Endometrium (tissue), 2 donors: ENCODE results near the gene MDM2.

Experiments
- FAIRE-seq: peaks from 2 replicates; lab custom pipeline; 2012; peaks lifted over from hg19 to GRCh38; lab: Jason Lieb, UNC
- donor health status: control.
- donor health status: control.

Gene MDM2

DNA sequence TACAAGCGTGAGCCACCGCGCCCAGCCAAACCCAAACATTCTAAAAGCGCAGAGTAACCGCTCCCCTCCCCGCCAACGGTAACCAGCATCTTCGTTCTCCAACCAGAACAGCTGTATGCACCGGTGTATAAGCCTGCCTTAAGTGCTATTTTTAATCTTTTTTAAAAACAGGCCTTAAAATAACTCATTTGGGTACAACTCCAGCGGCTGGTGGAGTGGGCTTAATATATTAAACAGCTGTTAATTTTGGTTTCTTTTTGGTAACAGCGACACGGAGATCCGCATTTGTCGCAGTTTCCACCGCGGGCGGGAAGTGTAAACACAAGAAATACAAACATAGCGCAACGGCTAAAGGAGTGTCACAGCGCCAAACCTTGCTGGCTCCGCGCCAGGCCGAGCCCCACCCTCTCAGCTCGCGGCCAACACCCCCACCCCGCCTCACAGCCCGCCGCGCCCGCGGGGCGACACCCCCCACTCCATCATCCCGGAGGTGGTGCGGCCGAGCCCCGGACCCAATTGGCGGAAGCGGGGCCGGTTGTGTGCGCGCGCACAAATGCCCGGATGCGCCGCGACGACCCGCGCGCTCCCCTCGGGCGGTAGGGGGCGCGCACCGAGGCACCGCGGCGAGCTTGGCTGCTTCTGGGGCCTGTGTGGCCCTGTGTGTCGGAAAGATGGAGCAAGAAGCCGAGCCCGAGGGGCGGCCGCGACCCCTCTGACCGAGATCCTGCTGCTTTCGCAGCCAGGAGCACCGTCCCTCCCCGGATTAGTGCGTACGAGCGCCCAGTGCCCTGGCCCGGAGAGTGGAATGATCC lies at the start of gene MDM2:
MDM2 (plus strand) TSS at position 602 of the 812 bp plus-strand sequence. CDS start 301 bp downstream, outside the sequence.
- no peak for FAIRE-seq

DNA sequence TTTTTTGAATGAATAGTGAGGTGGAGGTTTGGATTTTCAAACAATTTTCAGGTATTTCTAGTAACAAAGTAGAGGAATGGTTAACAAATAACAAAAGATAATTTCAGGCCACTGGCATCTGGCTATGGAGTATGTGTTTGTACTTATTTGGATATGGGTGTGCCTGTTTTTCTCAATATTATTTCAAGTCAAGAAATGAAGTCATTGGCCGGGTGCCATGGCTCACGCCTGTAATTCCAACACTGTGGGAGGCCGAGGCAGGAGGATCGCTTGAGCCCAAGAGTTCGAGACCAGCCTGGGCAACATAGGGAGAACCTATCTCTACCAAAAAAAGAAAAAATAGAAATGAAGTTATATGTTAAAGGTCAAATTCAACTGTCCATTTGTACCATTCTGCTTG lies 48.1 kb upstream of the MDM2 start:
- FAIRE-seq = no peak

DNA sequence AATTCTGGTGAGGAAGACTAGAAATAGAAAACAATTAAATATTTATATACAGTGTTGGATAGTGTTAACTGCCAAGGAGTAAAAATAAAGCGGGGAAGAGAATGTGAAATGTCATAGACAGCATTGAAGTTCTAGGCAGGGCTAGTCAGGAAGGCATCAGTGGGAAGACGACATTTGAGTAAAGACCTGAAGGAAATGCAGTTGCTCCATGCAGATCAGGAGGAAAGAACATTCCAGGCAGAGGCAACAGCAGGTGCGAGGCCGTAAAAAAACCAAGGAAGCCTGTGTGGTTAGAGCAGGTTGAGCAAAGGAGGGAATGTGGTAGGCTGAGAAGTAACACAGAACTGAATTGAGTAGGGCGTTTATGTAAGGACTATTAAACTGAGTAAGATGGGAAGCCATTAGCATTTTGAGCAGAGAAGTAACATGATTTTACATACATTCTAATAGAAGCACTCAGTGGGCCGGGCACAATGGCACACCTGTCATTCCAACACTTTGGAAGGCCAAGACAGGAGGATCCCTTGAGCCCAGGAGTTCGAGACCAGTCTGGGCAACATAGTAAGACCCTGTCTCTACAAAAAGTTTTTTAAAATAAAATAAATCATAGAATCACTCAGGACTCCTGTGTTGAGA lies 47.1 kb upstream of the MDM2 start:
- no peak for FAIRE-seq

DNA sequence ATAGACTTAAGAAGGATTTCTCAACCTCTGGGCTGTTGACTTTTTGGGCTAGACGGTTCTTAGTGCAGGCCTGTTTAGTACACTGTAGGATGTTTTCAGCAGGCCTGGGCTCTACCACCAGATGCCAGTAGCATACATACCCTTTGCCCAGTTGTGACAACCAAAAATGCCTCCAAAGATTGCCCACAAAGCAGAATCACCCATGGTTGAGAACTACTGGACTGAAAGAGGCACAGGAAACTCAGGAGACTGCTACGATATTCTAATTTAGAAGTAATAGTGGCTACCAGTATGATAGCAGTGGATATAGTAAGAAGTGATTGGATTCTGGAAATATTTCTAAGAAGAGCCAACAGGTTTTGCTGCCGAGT lies 46.5 kb upstream of the MDM2 start:
- no peak for FAIRE-seq

DNA sequence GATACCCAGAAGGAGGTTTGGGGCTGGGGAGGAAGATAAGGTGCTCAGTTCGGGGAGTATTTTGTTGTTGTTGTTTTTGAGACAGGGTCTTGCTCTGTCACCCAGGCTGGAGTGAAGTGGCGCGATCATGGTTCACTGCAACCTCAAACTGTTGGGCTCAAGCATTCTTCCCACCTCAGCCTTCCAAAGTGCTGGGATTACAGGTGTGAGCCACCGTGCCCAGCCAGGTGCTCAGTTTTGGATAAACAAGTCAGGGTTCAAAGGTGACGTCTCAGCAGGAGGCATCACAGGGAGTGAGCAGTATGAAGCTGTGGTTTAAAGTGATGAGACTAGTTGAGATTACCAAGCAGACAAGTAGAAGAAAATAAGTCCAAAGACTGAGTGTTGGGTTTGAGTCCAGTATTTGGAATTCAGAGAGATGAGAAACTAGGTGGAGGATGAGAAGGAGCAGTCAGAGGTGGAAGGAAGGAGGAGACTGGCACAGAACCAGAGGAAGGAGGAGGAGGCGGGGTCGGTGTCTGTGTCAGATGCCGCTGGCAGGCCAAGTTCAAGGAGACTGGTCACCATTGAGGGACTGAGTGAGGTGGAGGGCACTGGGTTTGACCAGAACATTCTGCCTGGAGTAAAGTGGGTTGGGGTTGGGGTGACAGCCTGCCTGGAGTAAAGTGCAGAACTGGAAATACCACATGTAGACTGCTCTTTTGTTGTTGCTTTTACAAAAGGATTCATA lies 45.9 kb upstream of the MDM2 start:
- no peak for FAIRE-seq

DNA sequence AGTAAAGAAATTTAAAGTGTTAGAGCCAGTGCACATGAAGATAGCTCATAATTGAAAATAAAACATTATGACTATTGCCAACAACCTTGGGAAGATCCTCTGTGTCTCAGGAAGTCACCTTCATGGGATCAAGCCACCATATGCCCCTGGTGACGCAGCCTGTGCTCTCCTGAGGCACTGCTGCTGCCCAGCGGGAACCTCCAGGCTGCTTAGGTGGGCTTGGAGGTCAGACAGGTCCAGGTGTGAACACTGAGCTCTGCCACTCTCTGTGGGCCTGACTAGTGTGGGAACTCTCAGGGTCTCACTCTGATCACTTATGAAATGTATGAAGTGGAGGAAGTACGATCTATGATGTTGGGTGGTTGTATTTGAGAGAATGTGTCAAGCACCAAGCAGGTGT lies 45.3 kb upstream of the MDM2 start:
- FAIRE-seq = no peak

DNA sequence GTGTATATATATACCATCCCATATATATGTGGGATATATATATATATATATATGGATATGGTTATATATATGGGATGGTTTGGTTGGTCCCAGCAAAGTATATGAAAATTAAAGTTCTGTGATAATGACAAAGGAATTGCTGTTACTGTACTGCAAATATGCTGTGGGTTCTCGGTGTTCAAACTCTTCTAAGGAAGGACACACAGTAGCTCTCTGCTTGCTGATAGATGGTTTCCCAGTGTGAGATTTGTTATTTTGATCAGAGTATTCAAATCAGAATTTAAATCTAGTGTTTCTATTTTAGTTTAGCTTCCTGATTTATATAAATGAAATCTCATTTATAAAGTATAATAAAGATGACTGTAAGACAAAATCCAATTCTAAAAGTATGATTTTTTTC lies 42.3 kb upstream of the MDM2 start:
- no peak for FAIRE-seq

DNA sequence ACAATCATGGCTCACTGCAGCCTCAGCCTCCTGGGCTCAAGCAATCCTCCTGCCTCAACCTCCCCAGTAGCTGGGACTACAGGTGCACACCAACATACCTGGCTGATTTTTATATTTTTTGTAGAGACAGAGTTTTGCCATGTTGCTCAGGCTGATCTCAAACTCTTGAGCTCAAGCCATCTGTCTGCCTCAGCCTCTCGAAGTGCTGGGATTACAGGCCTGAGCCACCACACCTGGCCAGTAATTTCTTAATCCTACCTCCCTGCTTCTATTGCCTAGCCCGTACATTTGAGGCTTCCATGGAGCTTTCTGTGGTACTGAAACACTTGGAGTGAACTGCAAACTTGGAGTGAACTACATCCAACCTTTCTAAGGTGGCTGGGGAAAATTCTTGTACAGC lies 41.3 kb upstream of the MDM2 start:
- FAIRE-seq = no peak

DNA sequence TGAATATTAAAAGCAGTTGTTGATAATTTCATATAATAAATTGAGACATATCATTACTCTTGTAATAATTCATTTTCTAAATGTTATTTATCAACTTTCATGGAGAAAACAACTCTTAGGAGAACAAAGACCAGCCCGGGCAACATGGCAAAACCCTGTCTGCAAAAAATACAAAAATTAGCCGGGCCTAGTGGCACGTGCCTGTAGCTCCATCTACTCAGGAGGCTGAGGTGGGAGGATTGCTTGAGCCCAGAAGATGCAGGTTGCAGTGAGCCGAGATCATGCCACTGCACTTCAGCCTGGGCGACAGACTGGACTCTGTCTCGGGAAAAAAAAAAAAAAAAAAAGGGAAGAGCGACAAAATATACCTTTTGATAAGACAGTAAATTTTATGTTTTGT lies 40.8 kb upstream of the MDM2 start:
- no peak for FAIRE-seq

DNA sequence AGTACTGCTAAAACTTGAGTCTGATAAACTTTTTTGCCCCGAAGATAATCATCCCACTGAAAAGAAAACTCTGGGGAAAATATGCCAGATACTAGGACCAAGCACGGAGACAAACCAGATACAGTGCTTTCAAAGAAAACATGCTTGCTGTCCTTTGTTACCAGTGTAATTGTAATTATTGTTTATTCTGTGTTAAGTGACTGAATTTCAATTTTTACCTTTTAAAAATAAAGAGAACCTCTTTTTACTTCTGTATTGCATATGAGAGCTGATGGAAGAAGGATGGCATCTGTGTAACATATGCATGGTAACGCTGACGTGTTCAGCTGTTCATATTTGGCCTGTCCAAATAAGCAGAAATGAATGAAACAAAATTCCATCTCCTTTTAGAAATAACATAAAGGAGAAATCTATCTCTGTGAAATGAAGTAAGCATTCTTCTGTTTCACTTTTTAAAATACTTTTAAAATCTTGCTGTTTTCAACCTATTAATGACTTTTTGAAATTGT lies 39.5 kb upstream of the MDM2 start:
- FAIRE-seq = no peak

DNA sequence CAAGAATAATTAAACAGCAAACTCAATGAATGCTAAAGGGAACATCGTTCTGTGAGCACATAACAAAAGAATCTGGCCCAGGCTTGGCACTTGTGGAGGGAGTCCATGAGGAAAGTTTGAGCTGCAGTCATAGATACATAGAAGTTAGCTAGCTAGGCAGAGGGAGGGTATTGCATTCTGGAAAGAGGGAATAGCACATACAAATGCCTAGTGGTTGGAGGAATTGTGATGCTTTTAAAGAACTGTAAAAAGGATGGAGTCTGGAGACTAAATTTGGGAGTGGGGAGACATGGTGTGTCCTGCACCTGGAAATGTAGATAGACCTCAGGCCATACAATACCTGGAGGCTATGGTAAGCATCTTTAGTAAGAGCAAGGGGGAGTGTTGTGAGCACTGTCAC lies 38.0 kb upstream of the MDM2 start:
- FAIRE-seq = no peak

DNA sequence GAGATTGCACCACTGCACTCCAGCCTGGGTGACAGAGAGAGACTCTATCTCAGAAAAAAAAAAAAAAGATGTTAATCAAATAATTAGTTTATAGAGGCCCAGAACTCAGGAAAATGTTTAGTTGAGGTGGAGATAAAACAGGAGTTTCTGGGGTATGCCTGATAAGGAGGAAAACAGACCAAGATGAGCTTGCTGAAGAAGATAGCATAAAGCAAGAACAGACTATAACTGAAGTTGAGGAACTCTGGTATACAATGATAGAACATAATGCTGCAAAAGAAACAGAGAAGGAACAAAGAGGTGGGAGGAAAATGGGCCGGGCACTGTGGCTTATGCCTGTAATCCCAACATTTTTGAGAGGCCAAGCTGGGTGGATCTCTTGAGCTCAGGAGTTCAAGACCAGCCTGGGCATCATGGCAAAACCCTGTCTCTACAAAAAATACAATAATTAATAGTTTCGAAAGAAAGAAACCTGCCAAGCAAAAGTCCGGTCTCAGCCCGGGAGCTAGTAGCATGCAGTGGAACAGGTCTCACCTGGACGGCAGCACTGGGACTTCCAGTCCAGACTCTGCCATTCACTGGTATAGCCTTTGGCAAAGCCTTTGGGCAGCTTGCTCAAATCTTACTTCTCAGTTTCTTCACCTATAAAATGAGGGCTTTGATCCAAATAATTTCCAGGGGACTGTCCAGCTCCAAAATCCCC lies 36.6 kb upstream of the MDM2 start:
- no peak for FAIRE-seq

DNA sequence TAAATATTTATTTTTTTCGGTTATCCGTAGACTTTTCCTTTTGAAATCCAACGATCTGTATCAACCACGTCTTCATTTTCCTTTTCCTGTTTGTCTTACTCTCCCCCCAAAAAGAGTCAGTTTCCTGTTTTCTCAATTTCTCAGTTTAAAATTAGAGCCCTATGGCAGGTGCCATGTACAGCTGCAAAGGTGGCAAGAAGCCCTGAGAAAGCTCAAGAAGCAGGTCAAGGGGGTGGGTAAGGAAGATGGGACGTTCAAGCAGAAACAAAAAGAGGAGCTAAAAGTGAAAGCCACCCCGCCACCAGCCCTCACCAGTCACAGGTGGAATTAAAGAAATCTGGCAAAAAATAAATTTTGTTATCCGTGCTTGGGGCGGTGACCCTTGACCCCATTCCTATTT lies 35.3 kb upstream of the MDM2 start:
- FAIRE-seq = no peak

DNA sequence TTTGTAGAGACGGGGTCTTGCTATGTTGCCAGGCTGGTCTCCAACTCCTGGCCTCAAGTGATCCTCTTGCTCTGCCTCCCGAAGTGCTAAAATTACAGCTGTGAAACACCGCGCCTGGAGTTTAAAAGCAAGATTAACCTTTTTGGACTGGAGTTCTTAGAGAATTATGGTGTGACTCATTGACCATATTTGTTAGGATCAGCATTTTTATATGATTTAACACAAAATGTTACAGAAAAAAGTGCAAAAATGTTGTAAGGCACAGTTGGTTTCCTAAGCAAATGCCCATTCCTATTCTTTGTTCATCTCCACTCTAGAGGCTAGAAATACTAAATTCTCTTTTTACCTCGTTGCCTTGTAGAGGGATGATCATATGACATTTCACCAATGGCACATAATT lies 34.4 kb upstream of the MDM2 start:
- no peak for FAIRE-seq

DNA sequence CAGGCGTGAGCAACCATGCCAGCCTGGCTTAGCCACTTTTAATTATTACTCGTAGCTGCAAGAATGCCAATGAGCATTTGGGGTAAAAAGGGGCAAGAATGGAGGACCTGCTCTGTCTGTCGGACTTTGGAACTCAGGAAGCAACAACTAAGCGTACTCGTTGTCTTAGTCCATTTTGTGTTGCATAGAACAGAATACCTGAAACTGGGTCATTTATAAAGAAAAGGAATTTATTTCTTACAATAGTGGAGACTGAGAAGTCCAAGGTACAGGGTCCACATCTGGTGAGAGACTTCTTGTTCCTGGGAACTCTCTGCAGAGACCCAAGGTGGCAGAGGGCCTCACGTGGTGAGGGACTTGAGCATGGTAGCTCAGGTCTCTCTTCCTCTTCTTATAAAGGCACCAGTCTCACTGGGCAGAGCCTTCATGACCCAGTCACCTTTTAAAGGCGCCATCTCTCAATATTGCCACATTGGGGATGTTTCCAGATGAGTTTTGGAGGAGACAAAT lies 32.8 kb upstream of the MDM2 start:
- FAIRE-seq = no peak

DNA sequence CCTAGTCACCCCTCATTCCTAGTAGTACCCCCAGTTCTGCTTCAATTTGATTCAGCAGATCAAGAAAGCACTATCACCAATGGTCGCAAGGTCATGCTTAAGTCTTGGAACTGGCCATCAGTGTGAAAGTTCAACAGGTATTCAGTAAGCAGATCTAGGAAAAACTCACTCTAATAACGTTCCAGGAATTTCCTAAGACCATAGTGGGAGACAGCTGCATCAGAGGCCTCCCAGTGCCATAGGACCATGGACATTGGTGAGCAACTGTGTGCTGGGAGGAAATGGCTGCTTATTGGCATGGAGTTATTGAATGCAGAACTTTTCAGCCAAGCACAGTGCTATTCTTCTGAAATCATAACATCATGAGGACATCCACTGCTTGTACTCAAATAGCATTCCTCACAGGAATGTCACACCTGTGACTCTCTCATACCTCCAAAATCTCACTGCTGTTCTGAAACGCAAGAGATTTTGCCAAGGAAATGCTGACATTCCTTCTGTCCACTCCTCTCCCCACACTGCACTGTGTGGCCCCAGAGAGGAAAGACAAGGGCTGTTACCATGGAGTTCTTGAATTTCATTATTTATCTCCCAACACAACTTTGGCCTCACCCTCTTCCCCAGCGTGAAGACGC lies 30.9 kb upstream of the MDM2 start:
- no peak for FAIRE-seq

DNA sequence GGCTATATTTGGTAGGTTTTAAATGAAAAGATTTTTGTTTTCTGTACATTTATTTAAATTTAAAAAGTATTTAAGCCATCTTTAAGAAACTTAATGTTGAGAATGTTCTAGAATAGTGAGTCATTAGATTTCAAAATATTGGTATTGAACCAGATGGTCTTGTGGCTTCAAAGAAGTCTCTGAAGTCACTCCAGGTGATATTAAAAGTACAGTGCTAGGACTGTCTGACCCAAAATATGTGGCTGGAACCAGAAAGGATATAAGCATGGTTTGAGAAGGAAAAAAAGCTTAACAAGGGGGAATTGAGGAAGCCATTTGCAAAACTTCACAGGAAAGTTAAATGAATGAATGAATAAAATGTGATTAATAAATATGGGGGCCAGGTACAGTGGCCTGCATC lies 28.7 kb upstream of the MDM2 start:
- no peak for FAIRE-seq

DNA sequence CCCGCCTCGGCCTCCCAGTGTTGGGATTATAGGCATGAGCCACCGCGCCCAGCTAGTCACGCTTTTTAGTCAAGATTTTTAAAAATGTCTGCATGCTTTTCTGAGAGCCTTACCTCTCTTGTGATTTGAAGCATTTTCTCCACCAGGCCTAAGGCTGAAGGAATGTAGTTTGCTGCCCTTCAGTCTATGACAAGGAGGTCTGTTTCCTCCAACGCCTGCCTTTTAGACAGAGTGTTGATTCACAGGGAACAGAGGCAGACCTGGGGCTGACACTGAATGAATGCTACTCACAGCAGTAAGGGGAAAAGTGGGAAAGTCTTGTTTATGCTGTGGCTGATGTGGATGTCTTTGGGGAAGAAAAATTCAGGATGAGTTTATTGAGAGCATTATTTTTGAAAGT lies 27.2 kb upstream of the MDM2 start:
- FAIRE-seq = no peak

DNA sequence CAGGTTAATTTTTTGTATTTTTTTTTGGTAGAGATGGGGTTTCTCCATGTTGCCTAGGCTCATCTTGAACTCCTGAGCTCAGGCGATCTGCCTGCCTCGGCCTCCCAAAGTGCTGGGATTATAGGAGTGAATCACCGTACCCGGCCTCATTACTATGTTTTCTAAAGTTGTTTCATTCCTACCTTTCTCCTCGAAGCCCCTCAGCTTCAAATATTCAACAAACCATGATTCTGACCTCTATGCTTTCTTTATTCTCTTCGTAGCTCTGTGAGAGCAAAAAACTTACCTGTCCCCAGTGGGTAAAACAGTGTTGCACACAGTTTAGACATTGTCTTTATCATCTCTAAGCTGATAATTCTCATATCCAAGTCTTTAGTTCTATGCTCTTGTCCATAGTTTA lies 26.2 kb upstream of the MDM2 start:
- no peak for FAIRE-seq

DNA sequence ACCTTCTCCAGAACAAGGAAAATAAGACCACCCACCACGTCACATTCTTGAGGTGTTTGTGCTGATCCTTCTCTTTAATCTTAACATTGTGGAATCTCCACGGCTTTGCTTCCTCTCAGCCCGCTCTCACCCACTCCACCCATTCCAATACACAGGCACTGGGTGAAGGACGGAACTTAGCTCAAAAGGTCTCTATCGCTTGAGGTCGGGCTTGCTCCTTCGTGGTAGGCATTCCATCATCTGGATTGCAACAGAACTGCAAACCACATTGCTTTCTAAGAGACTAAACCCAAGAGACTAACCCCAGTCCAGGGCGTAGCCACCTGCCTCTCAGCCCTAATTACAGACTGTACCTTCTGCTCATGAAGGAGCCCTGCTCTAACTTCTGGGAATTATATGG lies 24.0 kb upstream of the MDM2 start:
- FAIRE-seq = no peak

DNA sequence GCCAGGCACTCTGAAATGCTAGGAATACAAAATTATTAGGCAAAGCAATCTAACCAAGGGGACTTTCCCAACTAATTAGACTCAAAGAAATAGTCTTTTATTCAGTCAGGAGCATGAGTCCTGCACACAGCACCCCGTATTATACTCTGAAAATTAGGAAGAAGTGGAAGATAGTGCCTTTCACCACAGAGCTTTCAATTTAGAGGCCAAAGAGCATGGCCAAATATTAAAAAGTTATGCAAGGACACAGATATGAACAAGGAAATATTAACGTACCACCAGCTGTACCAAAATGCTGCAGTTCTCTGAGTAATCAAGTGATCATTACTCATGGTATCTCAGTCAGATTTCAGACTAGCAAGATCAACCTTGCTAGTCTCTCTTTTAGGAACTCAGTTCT lies 22.6 kb upstream of the MDM2 start:
- FAIRE-seq = no peak

DNA sequence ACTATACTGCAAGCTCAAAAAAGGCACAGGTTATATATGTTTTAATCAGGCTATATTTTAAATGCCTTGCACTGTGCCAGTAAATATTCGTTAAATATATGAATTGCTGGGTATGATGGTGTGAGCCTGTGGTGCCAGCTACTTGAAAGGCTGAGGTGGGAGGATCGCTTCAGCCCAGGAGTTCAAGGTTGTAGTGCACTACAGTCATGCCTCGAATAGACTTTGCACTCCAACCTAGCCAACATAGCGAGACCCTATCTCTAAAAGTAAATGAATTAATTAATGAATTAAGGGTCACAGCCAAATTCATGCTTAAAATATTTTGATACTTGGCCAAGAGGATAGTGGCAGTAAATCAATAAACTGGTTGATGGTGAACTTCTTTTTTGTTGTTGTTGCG lies 22.2 kb upstream of the MDM2 start:
- no peak for FAIRE-seq
